Stimulated activated effector memory CD8-positive, alpha-beta T cell treated with anti-CD3 and anti-CD28 coated beads, Interleukin-12 subunit alpha, Interleukin-12 subunit beta, amount 100 ng/mL, for 72 hours (primary cell): ENCODE measurements around the gene SLC5A5.
"Not testable (repeated sequence)": the region's sequence is repeated elsewhere in the genome, so short reads cannot be mapped to it uniquely, and the experiment has no call there.

Experiments used
- ATAC-seq: fragments of 150-1000 bp; cut with Tn5 transposase; 2 replicates; pipeline ENCODE4 v1.10.0; 2021
- DNase-seq, 2 donors: peaks; one replicate each; pipeline ENCODE4 v3.0.0; 2021 to 2022; ENCODE audit warnings: low spot score in 2 of 2
- H3K27ac Mint-ChIP-seq: one replicate; pipeline ENCODE4 v1.8.0; 2022; ENCODE audit warnings: mild to moderate bottlenecking, mixed read lengths
- H3K36me3 Mint-ChIP-seq: one replicate; pipeline ENCODE4 v1.8.0; 2022; ENCODE audit warnings: mild to moderate bottlenecking, mixed read lengths
- H3K4me1 Mint-ChIP-seq: one replicate; pipeline ENCODE4 v1.8.0; 2022; ENCODE audit warnings: mixed read lengths
- H3K4me3 Mint-ChIP-seq: one replicate; pipeline ENCODE4 v1.8.0; 2022; ENCODE audit warnings: mild to moderate bottlenecking, mixed read lengths
- H3K9me3 Mint-ChIP-seq: one replicate; pipeline ENCODE4 v1.8.0; 2022; ENCODE audit warnings: mixed read lengths

The SLC5A5 gene

DNA sequence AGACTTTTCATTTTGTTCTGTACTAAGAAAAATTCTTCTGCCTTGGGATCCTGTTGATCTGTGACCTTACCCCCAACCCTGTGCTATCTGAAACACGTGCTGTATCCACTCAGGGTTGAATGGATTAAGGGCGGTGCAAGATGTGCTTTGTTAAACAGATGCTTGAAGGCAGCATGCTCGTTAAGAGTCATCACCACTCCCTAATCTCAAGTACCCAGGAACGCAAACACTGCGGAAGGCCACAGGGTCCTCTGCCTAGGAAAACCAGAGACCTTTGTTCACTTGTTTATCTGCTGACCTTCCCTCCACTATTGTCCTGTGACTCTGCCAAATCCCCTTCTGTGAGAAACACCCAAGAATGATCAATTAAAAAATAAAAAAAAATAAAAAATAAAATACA is 47.4 kb downstream of the SLC5A5 start:
- not testable (repeated sequence) for H3K4me1 Mint-ChIP-seq, H3K9me3 Mint-ChIP-seq, DNase-seq, H3K36me3 Mint-ChIP-seq, ATAC-seq, H3K4me3 Mint-ChIP-seq, H3K27ac Mint-ChIP-seq

DNA sequence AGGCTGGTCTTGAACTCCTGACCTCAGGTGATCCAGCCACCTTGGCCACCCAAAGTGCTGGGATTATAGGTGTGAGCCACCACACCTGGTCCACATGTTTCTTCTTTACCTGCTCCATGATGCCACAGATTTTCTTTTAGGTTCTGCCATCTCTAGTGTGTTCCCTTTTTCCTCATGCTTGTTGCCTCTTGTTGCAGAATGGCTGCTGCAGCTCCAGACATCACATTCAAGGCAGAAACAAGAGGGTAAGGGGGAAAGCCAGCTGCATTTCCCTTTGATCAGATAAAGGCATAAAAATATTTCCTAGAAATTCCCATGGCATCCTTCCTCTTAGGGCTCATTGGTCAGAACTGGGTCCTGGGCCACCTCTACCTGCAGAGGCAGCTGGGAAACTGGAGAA is 48.8 kb downstream of the SLC5A5 start:
- H3K9me3 Mint-ChIP-seq = no peaks in the 10 kb centered on the region
- no peaks in the 10 kb centered on the region for H3K4me1 Mint-ChIP-seq
- no peak overlapping the region for H3K27ac Mint-ChIP-seq
- DNase-seq (no peak), ATAC-seq (no peak)
- no peaks in the 10 kb centered on the region for H3K36me3 Mint-ChIP-seq
- H3K4me3 Mint-ChIP-seq = no peak overlapping the region

DNA sequence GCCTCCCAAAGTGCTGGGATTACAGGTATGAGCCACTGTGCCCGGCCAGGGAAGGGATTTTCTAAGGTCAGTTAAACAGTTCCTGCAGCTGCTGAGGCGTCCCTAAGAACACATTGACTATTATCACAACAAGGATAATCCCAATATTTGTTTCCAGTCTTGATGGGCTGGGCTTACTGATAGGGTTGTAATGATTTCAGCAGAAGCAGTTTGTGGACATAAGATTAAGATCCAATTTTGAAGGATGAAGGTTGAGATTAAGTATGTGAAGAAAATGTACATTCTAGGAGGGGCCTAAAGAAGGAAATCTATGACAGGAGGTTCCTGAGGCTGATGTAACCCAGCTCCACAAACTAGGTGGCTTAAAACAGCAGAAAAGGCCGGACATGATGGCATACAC is 50.4 kb downstream of the SLC5A5 start:
- ATAC-seq = no peak
- no peak overlapping the region for H3K27ac Mint-ChIP-seq

DNA sequence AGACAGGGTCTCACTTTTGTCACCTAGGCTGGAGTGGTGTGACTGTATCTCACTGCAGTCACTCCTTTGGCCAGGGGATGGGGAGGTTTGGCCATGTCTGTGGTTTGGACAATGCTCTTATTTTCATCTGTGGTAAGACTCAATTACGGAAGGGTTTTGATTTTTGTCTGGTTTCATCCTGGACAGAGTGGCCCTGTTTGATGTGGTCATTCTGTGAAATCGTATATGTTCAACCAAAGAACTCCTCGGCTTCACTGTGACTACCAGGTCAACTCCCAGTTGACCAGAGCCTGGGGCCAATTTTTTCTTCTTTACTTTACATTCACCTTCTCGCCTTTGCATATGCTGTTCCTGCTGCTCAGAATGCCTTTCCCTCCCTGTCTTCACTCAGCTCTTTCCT is 54.3 kb downstream of the SLC5A5 start:
- Mint-ChIP-seq H3K4me3 (no peak overlapping the region), H3K9me3 (no peaks in the 10 kb centered on the region)
- no peak for DNase-seq

More for the DNA sequence above, 50.4 kb downstream of the SLC5A5 start:
- Mint-ChIP-seq H3K4me3 (no peak overlapping the region), H3K36me3 (no peaks in the 10 kb centered on the region), H3K9me3 (no peaks in the 10 kb centered on the region), H3K4me1 (no peaks in the 10 kb centered on the region)
- no peak for DNase-seq

DNA sequence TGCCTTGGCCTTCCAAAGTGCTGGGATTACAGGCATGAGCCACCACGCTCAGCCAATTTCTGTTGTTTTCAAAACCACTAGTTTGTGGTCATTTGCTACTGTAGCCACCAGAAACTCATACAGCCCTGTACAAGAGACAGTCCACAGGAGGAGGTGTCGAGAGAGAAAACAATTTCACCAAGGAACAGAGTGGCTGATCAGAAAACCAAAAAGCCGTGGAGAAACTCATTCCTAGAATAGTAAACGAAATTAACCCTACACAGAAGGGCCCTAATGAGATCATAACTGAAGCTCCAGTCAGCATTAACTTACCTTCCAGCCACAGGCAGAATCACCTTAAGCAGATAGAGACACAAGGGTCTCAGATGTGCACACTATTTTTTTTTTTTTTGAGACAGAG is 57.3 kb downstream of the SLC5A5 start:
- DNase-seq (no peak), ATAC-seq (peak; percentile 31)
- peaks cover 26% of the 10 kb centered on the region for H3K4me1 Mint-ChIP-seq
- no peak overlapping the region for H3K4me3 Mint-ChIP-seq
- no peak overlapping the region for H3K27ac Mint-ChIP-seq
- no peaks in the 10 kb centered on the region for H3K9me3 Mint-ChIP-seq
- H3K36me3 Mint-ChIP-seq = peaks cover 17% of the 10 kb centered on the region

More for the DNA sequence above, 54.3 kb downstream of the SLC5A5 start:
- Mint-ChIP-seq H3K4me1 (no peaks in the 10 kb centered on the region), H3K36me3 (no peaks in the 10 kb centered on the region), H3K27ac (no peak overlapping the region)
- ATAC-seq = no peak

DNA sequence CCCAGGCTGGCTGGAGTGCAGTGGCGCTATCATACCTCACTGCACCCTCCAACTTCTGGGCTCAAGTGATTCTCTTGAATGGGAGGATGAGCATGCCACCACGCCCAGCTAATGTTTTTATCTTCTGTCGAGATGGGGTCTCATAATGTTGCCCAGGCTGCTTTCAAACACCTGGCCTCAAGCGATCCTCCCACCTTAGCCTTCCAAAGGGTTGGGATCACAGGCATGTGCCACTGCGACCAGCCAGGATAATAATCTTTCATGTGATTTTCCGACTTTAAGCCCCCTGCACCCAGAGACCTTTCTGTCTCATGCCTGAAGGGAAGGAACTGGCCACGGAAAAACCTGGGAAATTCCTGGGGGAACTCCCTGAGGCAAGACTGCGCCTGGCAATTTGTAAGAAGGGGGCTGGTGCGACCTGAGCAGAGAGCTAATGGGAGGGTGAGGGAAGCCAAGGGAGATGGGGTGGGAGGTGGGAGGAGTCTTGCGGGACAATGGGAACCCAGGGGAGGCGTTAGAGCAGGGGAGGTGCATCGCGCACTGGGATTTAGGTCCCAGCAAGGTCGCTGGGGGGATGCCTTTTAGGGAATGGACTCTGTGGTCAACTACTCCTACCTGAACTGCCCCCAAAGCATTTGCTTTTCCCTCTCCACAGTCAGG is 59.9 kb downstream of the SLC5A5 start:
- Mint-ChIP-seq H3K9me3 (no peaks in the 10 kb centered on the region), H3K27ac (no peak overlapping the region), H3K4me3 (peak overlapping the region; percentile 92), H3K36me3 (peaks cover 31% of the 10 kb centered on the region), H3K4me1 (peaks cover 26% of the 10 kb centered on the region)
- DNase-seq (peak in 1 of 2 donors; percentile 50), ATAC-seq (no peak)

DNA sequence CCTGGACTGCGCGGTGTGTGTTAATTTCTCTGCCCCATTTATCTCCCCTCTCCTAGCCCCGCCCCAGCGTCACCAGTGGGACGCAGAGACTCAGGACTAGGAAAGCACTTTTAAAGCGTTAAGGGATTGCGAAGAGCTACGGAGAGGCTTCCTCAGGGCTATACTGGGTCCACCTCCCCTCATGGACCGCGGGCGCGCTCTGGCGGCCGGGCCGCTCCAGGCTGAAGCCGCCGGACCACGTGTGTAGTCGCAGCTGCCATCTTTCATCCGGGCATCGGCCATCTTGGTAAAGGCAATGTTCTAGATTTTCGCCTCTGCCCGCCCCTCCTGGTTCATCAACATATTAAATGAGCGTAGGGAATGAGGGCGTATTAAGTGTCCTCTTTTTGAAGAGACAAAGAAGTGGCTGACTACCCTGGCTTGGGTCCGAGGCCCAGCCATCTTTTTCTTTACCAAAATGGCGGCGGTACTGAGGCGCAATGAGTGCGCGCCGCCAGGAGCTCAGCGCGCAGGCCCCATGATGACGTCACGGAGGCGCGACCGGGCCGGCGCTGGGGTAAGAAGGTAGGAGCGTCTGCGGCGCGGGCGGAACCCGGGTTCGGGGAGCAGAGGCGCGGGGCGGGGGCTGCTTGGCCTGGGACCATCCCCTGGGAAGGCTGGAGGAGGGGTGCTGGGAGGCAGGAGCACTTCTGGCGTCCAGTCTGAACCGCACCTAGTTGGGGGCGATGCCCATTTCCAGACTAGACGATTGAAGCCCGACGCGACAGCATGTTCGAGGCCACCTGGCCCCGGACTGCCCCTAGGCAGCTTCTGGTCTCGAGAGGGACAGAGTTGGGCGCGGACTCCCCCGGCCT is 61.0 kb downstream of the SLC5A5 start, which contains the start of gene CCDC124:
Gene CCDC124, plus strand, starts transcription at position 531 of the 854 bp plus-strand sequence. CDS start 3,406 bp downstream, outside the sequence.
- ATAC-seq (peak; percentile 97), DNase-seq (peak; percentile 89 to 95)
- no peaks in the 10 kb centered on the region for H3K9me3 Mint-ChIP-seq
- H3K4me1 Mint-ChIP-seq = peaks cover 26% of the 10 kb centered on the region
- peak within 1 kb of the TSS; percentile 98 for H3K27ac Mint-ChIP-seq
- peak within 1 kb of the TSS; percentile 92 for H3K4me3 Mint-ChIP-seq
- H3K36me3 Mint-ChIP-seq = peaks cover 40% of the 10 kb centered on the region

DNA sequence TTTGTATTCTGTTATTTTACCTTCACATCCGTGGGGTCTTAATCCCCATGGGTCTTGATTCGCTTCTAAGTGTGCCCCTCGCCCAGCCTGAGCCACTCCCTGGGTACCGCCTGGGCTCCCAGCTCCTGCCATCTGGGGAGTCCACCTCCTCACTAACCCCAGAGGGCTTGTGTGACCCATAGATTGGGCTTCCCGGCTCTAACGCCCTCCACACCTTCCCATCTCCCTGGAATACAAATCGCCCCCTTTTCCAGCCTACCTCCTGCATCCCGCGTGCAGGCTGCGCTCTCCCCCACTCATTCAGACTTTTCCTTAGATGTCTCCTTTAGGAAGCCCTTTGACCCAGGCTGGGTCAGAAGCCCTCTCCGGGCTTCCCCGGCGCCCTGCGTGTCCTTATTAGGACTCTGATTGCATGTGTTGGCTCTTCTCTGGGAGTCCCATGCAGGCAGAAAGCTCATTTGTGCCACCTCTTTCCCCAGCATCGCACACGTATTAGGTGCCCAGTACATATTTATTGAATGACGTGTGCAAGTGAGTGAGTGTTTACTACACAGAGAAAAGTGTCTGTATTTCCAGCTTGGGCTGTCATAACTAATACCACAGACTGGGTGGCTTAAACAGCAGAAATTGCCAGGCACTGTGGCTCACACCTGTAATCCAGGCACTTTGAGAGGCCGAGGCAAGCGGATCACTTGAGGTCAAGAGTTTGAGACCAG is 61.8 kb downstream of the SLC5A5 start:
- ATAC-seq (no peak), DNase-seq (peak in 1 of 2 donors; percentile 54)
- Mint-ChIP-seq H3K4me3 (peak overlapping the region; percentile 92), H3K4me1 (peaks cover 26% of the 10 kb centered on the region), H3K9me3 (no peaks in the 10 kb centered on the region), H3K27ac (peak overlapping the region; percentile 98), H3K36me3 (peaks cover 48% of the 10 kb centered on the region)

DNA sequence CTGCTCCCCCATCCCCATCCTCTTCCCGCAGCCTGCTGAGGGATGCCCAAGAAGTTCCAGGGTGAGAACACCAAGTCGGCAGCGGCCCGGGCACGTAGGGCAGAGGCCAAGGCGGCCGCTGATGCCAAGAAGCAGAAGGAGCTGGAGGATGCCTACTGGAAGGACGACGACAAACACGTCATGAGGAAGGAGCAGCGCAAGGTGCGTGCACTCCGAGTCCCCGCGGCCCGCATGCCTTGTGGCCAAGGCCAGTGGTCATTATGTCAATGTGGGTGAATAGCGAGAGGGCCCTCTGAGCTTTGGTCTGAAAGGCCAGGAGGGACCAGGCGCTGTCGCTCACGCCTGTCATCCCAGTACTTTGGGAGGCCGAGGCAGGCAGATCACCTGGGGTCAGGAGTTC is 64.6 kb downstream of the SLC5A5 start:
- Mint-ChIP-seq H3K4me1 (peaks cover 26% of the 10 kb centered on the region), H3K9me3 (no peaks in the 10 kb centered on the region), H3K36me3 (peaks cover 76% of the 10 kb centered on the region), H3K27ac (no peak overlapping the region), H3K4me3 (no peak overlapping the region)
- no peak for ATAC-seq
- no peak for DNase-seq

DNA sequence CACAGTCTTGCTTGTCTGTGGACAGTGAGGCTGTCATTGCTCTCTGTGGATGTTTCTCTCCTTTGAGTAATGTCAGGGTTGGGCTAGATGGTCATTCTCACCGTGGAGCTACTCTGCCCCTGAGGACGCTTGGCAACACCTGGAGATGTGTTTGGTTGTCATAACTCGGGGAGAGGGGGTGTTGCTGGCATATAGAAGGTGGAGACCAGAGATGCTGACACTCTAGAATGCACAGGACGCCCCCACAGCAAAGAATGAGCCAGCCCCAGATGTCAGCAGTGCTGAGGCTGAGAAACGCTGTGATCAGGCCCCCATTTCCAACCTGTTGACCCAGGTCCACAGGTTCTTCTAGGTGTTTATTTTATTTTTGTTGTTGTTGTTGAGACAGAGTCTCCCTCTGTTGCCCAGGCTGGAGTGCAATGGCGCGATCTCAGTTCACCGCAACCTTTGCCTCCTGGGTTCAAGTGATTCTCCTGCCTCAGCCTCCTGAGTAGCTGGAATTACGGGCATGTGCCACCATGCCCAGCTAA is 65.7 kb downstream of the SLC5A5 start:
- Mint-ChIP-seq H3K27ac (no peak overlapping the region), H3K9me3 (no peaks in the 10 kb centered on the region), H3K4me3 (no peak overlapping the region), H3K4me1 (peaks cover 16% of the 10 kb centered on the region), H3K36me3 (peaks cover 85% of the 10 kb centered on the region)
- ATAC-seq (no peak), DNase-seq (no peak)

DNA sequence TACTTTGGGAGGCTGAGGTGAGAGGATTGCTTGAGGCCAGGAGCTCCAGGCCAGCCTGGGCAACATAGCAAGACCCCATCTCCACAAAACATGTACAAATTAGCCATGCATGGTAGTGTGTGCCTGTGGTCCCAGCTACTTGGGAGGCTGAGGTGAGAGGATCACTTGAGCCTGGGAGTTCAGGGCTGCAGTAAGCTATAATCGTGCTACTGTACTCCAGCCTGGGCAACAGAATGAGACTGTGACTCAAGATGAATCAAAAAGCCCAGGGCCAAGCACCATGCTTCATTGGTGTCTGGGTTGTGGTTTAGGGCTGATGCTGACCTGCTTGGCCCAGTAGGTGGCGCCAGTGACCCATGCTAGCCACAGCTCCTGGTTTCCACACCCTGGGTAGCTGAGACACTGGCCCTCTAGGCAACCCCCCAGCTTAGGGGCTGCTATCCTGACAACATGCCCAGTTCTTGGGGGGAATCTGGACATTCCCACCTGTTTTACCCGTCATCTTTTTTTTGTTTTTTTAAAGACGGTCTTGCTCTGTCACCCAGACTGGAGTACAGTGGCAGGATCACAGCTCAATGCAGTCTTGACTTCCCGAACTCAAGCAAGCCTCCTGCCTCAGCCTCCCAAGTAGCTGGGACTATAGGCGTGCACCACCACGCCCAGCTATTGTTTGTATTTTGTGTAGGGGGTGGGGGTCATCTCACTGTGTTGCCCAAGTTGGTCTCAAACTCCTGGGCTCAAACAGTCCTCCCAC is 66.5 kb downstream of the SLC5A5 start:
- H3K27ac Mint-ChIP-seq = no peak overlapping the region

DNA sequence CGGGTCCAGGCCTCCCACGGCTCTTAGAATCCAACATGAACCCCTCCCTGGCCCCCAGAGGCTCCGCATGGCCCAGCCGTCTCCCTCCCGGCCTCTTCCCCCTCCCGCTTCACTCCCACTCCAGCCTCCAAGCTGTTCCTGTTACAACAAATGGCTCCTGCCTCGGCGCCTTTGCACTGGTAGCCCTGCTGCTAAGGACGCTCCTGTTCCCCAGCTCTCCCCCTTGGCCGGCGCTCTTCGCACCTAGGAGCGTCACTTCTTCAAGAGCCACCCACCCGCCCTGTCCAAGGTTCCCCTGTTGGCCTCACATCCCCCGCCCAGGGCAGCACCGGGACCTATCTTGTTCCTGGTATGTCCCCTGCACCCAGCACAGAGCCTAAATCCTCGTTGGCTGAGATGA is 70.4 kb downstream of the SLC5A5 start:
- ATAC-seq = no peak
- no peaks in the 10 kb centered on the region for H3K9me3 Mint-ChIP-seq
- H3K36me3 Mint-ChIP-seq = peaks cover 66% of the 10 kb centered on the region
- no peak overlapping the region for H3K4me3 Mint-ChIP-seq
- H3K27ac Mint-ChIP-seq = no peak overlapping the region
- H3K4me1 Mint-ChIP-seq = peaks cover 16% of the 10 kb centered on the region
- DNase-seq = no peak

More for the DNA sequence above, 66.5 kb downstream of the SLC5A5 start:
- Mint-ChIP-seq H3K4me3 (no peak overlapping the region), H3K36me3 (peaks cover 76% of the 10 kb centered on the region), H3K4me1 (peaks cover 8% of the 10 kb centered on the region), H3K9me3 (no peaks in the 10 kb centered on the region)
- peak; percentile 77 to 87 for DNase-seq
- peak; percentile 98 for ATAC-seq

DNA sequence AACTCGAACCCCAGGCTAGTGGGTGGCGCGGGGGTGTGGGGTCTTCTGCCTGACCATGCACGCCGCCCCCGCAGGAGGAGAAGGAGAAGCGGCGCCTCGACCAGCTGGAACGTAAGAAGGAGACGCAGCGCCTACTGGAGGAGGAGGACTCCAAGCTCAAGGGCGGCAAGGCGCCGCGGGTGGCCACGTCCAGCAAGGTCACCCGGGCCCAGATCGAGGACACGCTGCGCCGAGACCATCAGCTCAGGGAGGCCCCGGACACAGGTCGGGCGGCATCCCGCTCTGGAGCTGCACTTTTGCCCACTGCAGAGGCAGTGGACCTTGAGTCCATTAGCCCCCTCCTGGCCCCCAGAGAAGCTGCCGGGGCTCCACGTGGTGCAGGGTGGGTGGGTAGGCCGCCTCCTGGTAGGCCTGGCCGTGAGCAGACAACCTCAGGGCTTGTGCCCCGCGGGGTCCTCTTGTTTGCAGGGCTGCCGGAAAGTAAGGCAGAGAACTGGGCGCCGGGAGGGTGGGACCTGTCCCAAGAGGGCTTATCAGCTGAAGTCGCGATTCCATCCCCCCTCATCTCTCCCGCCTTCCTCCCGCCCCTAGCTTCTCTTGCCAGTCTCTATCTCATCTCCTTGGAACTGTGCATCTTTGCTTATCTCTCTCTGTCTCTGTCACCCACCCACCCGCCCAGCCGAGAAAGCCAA is 71.0 kb downstream of the SLC5A5 start:
- Mint-ChIP-seq H3K27ac (no peak overlapping the region), H3K4me3 (no peak overlapping the region), H3K9me3 (no peaks in the 10 kb centered on the region), H3K36me3 (peaks cover 67% of the 10 kb centered on the region), H3K4me1 (peaks cover 21% of the 10 kb centered on the region)
- ATAC-seq (no peak), DNase-seq (no peak)
